H9 (cell line): Measurements from ENCODE around the gene MBD3L4. TPM values are rescaled to one million over a fixed set of nuclear protein-coding genes. Genes with fewer than 3 reads are reported as not detected.

Experiments
- DNase-seq: peaks from one replicate; pipeline ENCODE4 v3.0.0-alpha.2; 2017
- H2AFZ ChIP-seq: one replicate; pipeline ENCODE4 v1.6.1; 2013; ENCODE audit warnings: mild to moderate bottlenecking, low read length, control low read depth, moderate library complexity
- H2AK5ac ChIP-seq: 2 replicates; pipeline ENCODE4 v1.6.1; 2013; ENCODE audit warnings: low read length, control low read depth, mixed read lengths; ENCODE audit not compliant: insufficient read length
- H2BK120ac ChIP-seq: one replicate; pipeline ENCODE4 v1.6.1; 2013; ENCODE audit warnings: low read depth, mild to moderate bottlenecking, low read length, control low read depth, inconsistent platforms; ENCODE audit not compliant: poor library complexity, severe bottlenecking
- H2BK12ac ChIP-seq: 2 replicates; pipeline ENCODE4 v1.6.1; 2013; ENCODE audit warnings: low read length, control low read depth, mixed read lengths, low read depth; ENCODE audit not compliant: insufficient read length
- H2BK15ac ChIP-seq: 2 replicates; pipeline ENCODE4 v1.6.1; 2013; ENCODE audit warnings: low read depth, low read length, control low read depth
- H2BK20ac ChIP-seq: one replicate; pipeline ENCODE4 v1.6.1; 2013; ENCODE audit warnings: low read depth, mild to moderate bottlenecking, low read length, control low read depth, inconsistent platforms; ENCODE audit not compliant: poor library complexity, severe bottlenecking
- H2BK5ac ChIP-seq: 2 replicates; pipeline ENCODE4 v1.6.1; 2013; ENCODE audit warnings: low read length, control low read depth, mixed read lengths; ENCODE audit not compliant: insufficient read length
- H3K14ac ChIP-seq: 2 replicates; pipeline ENCODE4 v1.6.1; 2013; ENCODE audit warnings: low read length, control low read depth; ENCODE audit not compliant: insufficient read depth
- H3K18ac ChIP-seq: 2 replicates; pipeline ENCODE4 v1.6.1; 2013; ENCODE audit warnings: low read depth, mild to moderate bottlenecking, mixed read lengths, low read length, control low read depth; ENCODE audit not compliant: insufficient read length
- H3K23ac ChIP-seq: 2 replicates; pipeline ENCODE4 v1.6.1; 2013; ENCODE audit warnings: low read length, control low read depth, mixed read lengths, low read depth; ENCODE audit not compliant: insufficient read length
- H3K23me2 ChIP-seq: 2 replicates; pipeline ENCODE4 v1.6.1; 2013; ENCODE audit warnings: low read depth, mild to moderate bottlenecking, mixed read lengths, low read length, control low read depth; ENCODE audit not compliant: insufficient read length, poor library complexity, severe bottlenecking
- H3K27ac ChIP-seq: 2 replicates; pipeline ENCODE4 v1.5.1; 2013; ENCODE audit warnings: low read length, control low read depth, mixed read lengths, low read depth; ENCODE audit not compliant: insufficient read length
- H3K27me3 ChIP-seq: 2 replicates; pipeline ENCODE4 v1.6.1; 2013; ENCODE audit warnings: low read length, control low read depth, inconsistent platforms; ENCODE audit not compliant: insufficient read depth
- H3K4ac ChIP-seq: 2 replicates; pipeline ENCODE4 v1.6.1; 2013; ENCODE audit warnings: low read depth, mild to moderate bottlenecking, control low read depth, inconsistent platforms, low read length, moderate library complexity
- H3K4me1 ChIP-seq: 2 replicates; pipeline ENCODE4 v1.6.1; 2013; ENCODE audit warnings: low read length, control low read depth, inconsistent platforms; ENCODE audit not compliant: insufficient read depth
- H3K4me2 ChIP-seq: 2 replicates; pipeline ENCODE4 v1.6.1; 2013; ENCODE audit warnings: low read length, control low read depth, mixed read lengths; ENCODE audit not compliant: insufficient read length, insufficient read depth
- H3K56ac ChIP-seq: 2 replicates; pipeline ENCODE4 v1.6.1; 2013; ENCODE audit warnings: low read depth, mild to moderate bottlenecking, mixed read lengths, low read length, control low read depth; ENCODE audit not compliant: insufficient read length
- H3K79me1 ChIP-seq: 2 replicates; pipeline ENCODE4 v1.6.1; 2013; ENCODE audit warnings: low read depth, mild to moderate bottlenecking, moderate library complexity, low read length, control low read depth, inconsistent platforms; ENCODE audit not compliant: insufficient read depth, poor library complexity, severe bottlenecking
- H3K79me2 ChIP-seq: 2 replicates; pipeline ENCODE4 v1.6.1; 2013; ENCODE audit warnings: low read length, control low read depth, inconsistent platforms; ENCODE audit not compliant: insufficient read depth
- H3K9ac ChIP-seq: 2 replicates; pipeline ENCODE4 v1.6.1; 2013; ENCODE audit warnings: low read length, control low read depth, mixed read lengths; ENCODE audit not compliant: insufficient read length; ENCODE audit errors: extremely low read depth
- H3K9me3 ChIP-seq: one replicate; pipeline ENCODE4 v1.6.1; 2013; ENCODE audit warnings: low read depth, low read length, inconsistent platforms; ENCODE audit not compliant: control insufficient read depth
- H3T11ph ChIP-seq: one replicate; pipeline ENCODE4 v1.6.1; 2013; ENCODE audit warnings: mild to moderate bottlenecking, low read length, control low read depth, inconsistent platforms
- H4K20me1 ChIP-seq: one replicate; pipeline ENCODE4 v1.6.1; 2013; ENCODE audit not compliant: control insufficient read depth, insufficient read length, insufficient read depth
- H4K5ac ChIP-seq: 2 replicates; pipeline ENCODE4 v1.6.1; 2013; ENCODE audit warnings: low read depth, mild to moderate bottlenecking, mixed read lengths, low read length, control low read depth; ENCODE audit not compliant: insufficient read length
- H4K8ac ChIP-seq: replicated peaks from 2 replicates; pipeline ENCODE4 v1.6.1; 2013; ENCODE audit warnings: low read length, control low read depth, mixed read lengths, low read depth; ENCODE audit not compliant: insufficient read length
- H4K91ac ChIP-seq: 2 replicates; pipeline ENCODE4 v1.6.1; 2013; ENCODE audit warnings: low read depth, mild to moderate bottlenecking, moderate library complexity, mixed read lengths, low read length, control low read depth; ENCODE audit not compliant: insufficient read length
- H3K27ac Mint-ChIP-seq, 3 experiments: 2 replicates in 2 of 3; 3 replicates in 1 of 3; pipeline ENCODE4 v1.8.0; 2020 to 2021; ENCODE audit warnings: mixed read lengths in 3 of 3, mild to moderate bottlenecking in 1 of 3, moderate library complexity in 1 of 3
- H3K27me3 Mint-ChIP-seq: 2 replicates; pipeline ENCODE4 v1.8.0; 2021; ENCODE audit warnings: low read depth, mild to moderate bottlenecking, moderate library complexity, mixed read lengths
- H3K36me3 Mint-ChIP-seq, 3 experiments: 2 replicates in 2 of 3; 3 replicates in 1 of 3; pipeline ENCODE4 v1.8.0; 2020 to 2021; ENCODE audit warnings: low read depth in 3 of 3, mixed read lengths in 3 of 3; ENCODE audit not compliant: insufficient read depth in 1 of 3
- H3K4me1 Mint-ChIP-seq, 2 experiments: 2 replicates each; pipeline ENCODE4 v1.8.0; 2020; ENCODE audit warnings: mixed read lengths in 2 of 2
- H3K4me3 Mint-ChIP-seq, 2 experiments: 2 replicates in 1 of 2; 3 replicates in 1 of 2; pipeline ENCODE4 v1.8.0; 2020 to 2021; ENCODE audit warnings: mild to moderate bottlenecking in 2 of 2, mixed read lengths in 2 of 2, moderate library complexity in 1 of 2
- H3K9me3 Mint-ChIP-seq, 2 experiments: 2 replicates in 1 of 2; 3 replicates in 1 of 2; pipeline ENCODE4 v1.8.0; 2020; ENCODE audit warnings: mild to moderate bottlenecking in 2 of 2, mixed read lengths in 2 of 2, moderate library complexity in 1 of 2
- WGBS: extraction: QIAGEN DNeasy Blood & Tissue Kit; methylation state at CpG from one replicate; pipeline ENCODE4 v1.1.7; 2013; ENCODE audit warnings: missing lambda C conversion rate, low lambda C conversion rate, mixed read lengths; ENCODE audit not compliant: insufficient read length; ENCODE audit errors: extremely low coverage; 5-methylcytosine and 5-hydroxymethylcytosine counted together
- total RNA-seq: library from RNA; stranded (reverse); gene quantifications from 2 replicates; pipeline ENCODE4 v1.2.1, GENCODE V29; 2021
- TF ChIP-seq, protein P1 (sequence below): fragments of 200-600 bp; sonication (generic); conservative IDR thresholded peaks from 3 replicates; pipeline ENCODE4 v1.8.0; 2021; ENCODE audit warnings: antibody characterized with exemption, mild to moderate bottlenecking

Gene MBD3L4
- total RNA-seq, 1 experiment from 2014 or later = not detected

DNA sequence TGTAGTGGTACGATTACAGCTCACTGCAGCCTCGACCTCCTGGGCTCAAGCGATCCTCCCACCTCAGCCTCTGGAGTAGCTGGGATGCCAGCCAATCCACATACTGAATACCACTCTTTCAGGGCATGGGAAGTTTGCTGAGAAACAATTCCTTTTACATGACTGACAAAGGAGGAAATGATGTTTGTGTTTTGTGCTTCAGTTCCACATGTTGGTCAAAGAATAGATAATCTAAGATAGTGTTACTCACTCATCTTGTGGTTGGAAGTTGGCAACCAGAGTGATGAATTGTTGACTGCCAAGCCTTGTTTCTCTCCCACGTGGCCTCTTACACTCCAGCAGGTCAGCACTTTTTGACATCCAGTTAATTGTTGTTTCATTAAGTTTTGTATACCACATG lies 26.3 kb downstream of the MBD3L4 start:
- H3K4me2 ChIP-seq = no peak overlapping the region
- no peaks in the 10 kb centered on the region for H3K4me1 ChIP-seq
- H2BK120ac ChIP-seq = no peak overlapping the region
- peaks cover 27% of the 10 kb centered on the region for H3K9me3 ChIP-seq
- no peak overlapping the region for H4K5ac ChIP-seq
- no peaks in the 10 kb centered on the region for H3K23me2 ChIP-seq
- no peak overlapping the region for H2BK12ac ChIP-seq
- no peak overlapping the region for H3K56ac ChIP-seq
- WGBS = no CpG with 5 or more reads among the region's 4 CpGs
- no peak overlapping the region for H3K9ac ChIP-seq
- H3K79me1 ChIP-seq = no peaks in the 10 kb centered on the region
- no peak overlapping the region for H4K8ac ChIP-seq
- H3K18ac ChIP-seq = no peak overlapping the region
- Mint-ChIP-seq H3K4me3 (no peak overlapping the region), H3K9me3 (peaks cover 85 to 91% of the 10 kb centered on the region in 2 experiments), H3K36me3 (peaks cover 0 to 12% (median 4%) of the 10 kb centered on the region in 3 experiments; a peak in 4 of 7 replicates), H3K4me1 (no peaks in the 10 kb centered on the region), H3K27me3 (peaks cover 3% of the 10 kb centered on the region; the same call in 1 of the 2 replicates), H3K27ac (no peak overlapping the region)
- H4K91ac ChIP-seq = no peak overlapping the region
- no peak overlapping the region for H3T11ph ChIP-seq
- no peak overlapping the region for H3K27ac ChIP-seq
- no peaks in the 10 kb centered on the region for H4K20me1 ChIP-seq
- H2AK5ac ChIP-seq = no peak overlapping the region
- H3K27me3 ChIP-seq = no peaks in the 10 kb centered on the region; the same call in 1 of the 2 replicates
- no peak overlapping the region for H3K23ac ChIP-seq
- no peak overlapping the region for H2AFZ ChIP-seq
- no peaks in the 10 kb centered on the region for H3K79me2 ChIP-seq
- no peak overlapping the region for H2BK20ac ChIP-seq
- H2BK15ac ChIP-seq = no peak overlapping the region
- no peak overlapping the region for H3K4ac ChIP-seq
- TF ChIP-seq, protein P1, sequence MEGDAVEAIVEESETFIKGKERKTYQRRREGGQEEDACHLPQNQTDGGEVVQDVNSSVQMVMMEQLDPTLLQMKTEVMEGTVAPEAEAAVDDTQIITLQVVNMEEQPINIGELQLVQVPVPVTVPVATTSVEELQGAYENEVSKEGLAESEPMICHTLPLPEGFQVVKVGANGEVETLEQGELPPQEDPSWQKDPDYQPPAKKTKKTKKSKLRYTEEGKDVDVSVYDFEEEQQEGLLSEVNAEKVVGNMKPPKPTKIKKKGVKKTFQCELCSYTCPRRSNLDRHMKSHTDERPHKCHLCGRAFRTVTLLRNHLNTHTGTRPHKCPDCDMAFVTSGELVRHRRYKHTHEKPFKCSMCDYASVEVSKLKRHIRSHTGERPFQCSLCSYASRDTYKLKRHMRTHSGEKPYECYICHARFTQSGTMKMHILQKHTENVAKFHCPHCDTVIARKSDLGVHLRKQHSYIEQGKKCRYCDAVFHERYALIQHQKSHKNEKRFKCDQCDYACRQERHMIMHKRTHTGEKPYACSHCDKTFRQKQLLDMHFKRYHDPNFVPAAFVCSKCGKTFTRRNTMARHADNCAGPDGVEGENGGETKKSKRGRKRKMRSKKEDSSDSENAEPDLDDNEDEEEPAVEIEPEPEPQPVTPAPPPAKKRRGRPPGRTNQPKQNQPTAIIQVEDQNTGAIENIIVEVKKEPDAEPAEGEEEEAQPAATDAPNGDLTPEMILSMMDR = no peak
- no peak overlapping the region for H2BK5ac ChIP-seq
- no peak for DNase-seq
- no peak overlapping the region for H3K14ac ChIP-seq
